GM21447 (cell line): Measurements from ENCODE around the gene RIPOR3.
"Not testable (repeated sequence)": the region's sequence is repeated elsewhere in the genome, so short reads cannot be mapped to it uniquely, and the experiment has no call there.

ENCODE experiments used
- ATAC-seq: cut with Tn5 transposase; IDR thresholded peaks from one replicate; pipeline ENCODE4 v1.9.1; 2021; ENCODE audit not compliant: unreplicated experiment

The RIPOR3 gene

DNA sequence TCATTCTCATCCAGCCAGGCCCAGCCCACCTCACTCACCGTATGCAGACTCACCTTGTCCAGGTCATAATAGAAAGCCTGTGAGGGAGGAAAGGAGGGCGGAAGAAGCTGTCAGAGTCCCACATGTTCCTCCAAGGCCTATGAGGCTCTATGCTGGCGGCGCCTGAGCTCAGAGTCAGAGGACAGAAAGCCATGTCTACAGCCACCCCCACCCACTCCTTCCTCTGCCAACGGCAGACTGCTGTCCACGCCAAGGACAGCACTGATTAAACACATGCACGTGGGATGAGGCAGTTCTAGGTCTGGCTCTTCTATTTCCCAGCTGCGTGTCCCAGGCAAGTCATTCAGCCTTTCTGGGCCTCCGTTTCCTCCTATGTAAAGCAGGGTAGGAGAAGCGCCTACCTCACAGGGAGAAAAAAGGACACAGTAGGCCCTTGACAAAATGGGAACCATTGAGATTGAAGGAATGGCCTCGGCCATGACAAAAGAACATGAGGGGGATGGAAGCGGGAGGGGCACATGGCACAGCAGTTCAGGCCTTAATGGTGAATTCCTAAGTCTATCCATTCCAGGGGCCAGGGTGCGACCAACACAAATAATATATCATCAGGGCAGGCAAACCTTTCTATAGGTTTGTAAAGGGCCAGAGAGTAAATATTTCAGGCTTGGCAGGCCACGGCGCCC, 80.1 kb downstream of the RIPOR3 start:
- no peak for ATAC-seq

DNA sequence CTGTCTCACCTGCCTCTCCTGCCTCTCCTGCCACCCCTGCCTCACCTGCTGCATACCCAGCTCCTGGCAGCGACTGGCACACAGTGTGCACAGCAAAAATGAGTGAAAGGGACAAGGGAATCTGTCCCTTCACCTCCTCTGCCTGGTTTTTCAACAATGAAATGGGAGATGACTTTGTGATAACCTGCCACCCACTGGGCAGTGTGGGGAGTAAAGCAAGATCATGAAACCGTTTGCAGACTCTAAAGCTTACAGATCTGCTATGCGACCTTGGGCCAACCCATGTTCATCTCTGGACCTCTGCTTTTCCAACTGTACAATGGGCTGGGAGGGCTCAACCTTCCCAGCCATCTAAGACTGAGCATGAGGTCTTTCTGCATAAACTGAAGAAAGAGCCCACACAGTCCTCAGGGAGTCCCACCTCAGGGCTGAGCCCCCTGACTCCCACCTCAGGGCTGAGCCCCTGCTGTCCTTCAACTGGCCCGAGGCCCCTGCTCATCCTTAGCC, 81.1 kb downstream of the RIPOR3 start:
- no peak for ATAC-seq

DNA sequence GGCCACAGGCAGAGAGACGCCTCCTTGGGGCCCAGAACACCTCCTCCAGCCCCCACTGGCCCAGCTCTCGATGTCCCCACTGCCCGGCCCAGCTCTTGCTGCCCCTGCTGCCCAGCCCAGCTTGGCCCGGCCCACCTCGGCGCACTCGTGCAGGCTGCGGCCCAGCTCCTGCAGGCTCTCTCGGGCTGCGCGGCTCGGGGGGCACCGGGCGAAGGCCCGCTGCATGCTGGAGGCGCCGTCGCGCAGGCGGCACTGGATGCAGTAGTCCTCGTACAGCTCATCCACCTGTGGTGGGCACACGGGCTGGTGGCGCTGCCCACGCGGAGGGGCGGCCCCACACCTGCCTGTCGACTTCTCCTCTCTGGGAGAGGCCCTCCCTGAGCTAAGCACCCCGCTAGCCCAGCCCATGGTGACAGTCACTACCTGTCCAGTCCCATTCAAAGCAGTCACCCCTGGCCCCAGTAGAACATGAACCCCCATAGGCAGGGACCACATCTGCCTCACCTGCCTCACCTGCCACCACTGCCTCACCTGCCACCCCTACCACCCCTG, 81.8 kb downstream of the RIPOR3 start:
- no peak for ATAC-seq

DNA sequence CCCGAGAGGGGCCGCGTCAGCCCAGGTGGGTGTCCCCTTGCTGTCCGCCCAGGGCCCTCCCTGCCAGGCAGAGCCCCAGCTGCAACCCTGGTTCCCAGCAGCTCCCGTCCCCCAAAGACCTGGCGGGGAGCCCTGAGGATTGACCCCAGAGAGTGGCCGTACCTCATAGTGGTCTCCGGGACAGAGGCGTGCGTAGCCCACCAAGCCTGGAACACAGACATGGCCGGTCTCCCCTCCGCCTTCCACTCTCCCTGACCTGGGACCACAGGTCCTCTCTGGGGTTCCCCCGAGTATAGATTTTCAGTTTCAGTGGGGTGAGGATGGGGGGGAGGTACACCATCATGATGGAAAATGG, 82.6 kb downstream of the RIPOR3 start:
- ATAC-seq = no peak

DNA sequence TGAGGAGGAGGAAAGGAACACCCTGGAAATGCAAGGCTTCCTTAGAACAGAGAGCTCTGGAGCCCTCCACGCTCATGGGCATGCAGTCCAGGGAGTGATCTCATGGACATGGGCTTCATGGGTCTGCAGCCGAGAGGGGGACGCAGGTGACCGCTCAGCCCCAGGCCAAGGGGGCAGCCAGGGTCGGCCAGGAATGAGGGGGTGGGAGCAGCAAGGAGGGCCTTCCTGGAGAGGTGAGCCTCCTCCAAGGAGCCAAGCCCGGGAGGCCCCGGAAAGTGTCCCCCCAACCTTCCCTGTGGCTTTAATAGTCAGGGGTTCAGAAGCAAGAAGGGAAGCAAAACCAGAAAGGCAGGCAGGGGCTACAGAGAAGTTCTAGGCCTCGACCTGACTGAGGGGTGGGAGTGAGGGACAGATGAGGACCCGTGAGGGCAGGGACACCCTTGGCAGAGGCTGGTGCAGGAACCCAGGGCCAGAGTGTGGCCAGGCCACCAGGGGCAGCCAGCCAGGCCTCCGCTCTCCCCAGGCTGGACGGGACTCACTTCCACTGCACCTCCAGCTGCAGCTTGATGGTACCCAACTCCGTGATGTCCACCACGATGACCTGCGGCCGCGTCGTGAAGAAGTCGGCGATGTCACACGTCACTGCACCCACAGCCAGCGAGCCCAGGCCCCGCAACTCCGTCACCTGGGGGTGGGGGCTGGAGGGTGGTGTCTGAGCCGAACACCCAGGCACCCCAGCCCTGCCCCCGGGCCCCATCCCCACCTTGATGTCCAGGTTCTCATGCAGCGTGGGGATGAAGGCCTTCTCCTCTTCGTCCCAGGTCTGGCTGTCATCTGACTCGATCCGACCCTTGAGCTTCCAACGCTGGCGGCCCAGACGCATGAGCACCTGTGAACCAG, 83.2 kb downstream of the RIPOR3 start:
- ATAC-seq = no peak

DNA sequence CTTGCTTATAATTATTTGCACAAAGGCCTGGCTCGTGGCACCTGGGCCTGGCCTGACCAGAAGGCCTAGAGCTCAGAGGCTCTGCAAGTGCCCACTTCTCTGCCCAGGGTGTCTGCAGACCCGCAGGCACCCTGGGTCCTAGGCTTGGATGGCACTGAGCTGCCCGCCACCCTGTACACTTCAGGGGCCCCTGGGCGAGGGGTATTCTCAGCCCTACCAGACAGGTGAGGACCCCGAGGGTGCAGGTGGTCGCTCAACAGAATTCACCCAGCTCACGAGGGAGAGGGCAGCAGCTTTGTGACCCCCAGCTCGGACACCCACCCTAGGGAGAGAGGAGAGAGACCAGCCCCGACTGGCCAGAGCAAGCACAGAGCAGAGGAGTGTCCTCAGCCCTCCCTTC, 83.9 kb downstream of the RIPOR3 start:
- no peak for ATAC-seq

DNA sequence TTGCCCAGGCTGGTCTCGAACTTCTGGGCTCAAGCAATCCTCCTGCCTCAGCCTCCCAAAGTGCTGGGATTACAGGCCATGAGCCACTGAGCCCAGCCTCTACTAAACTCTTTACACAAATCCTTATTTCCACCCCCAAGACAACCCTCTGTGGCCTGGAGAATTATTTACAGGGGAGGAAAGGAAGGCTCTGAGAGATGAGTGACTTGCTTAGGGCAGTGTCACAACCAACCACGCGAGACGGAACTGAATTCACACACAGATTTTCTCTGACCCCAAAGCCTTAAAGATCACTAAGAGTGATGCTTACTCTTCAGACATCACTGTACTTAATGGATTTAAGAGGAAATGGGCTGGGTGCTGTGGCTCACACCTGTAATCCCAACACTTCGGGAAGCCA, 86.2 kb downstream of the RIPOR3 start:
- ATAC-seq = no peak

DNA sequence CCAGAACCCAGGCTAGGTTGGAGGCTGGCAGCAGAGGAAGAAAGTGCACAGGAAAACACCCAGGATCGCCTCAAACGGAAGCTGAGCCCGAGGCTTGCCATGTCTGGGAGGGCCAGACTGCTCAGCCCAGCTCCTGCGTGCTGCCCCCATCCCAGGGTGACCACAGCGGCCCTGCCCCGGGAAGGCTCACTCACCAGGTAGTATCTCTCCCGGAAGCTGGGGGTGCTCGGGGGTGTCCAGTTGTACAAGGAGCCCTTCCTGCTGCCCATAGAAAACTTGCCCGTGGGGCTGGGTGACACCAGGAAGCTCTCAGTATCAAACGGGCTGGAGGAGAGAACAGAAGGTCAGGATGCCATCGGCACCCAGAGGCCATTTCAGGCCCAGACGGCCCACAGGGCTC, 86.9 kb downstream of the RIPOR3 start:
- ATAC-seq = no peak

DNA sequence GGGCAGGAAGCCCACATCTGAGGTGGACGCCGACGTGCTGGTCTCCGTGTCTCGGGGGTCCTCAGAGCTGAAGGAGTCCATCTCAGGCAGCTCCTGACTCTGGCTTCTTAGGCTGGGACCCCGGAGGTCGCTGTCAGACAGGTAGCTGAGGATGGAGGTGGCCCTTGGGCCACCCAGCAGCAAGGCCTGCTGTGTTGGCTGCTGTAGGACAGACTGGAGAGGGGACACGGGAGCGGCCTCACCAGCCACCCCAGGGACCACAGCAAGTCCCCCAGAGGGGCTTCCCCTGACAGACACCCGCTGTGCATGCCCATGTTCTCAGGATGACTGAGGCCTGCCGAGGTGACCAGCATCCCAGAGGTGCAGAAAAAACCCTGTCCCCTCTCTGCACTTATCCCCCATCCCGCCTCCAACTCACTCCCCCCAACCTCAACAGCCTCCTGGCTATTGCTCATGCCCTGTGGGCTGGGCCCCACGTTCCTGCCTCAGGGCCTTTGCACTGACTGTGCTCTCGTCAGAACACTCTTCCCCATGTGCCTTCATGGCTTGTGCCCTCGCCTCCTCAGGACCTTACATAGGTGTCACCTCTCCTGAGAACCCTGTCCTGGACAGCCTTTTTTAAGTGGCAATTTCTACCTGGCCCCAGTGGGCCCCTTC, 88.8 kb downstream of the RIPOR3 start:
- ATAC-seq = no peak

DNA sequence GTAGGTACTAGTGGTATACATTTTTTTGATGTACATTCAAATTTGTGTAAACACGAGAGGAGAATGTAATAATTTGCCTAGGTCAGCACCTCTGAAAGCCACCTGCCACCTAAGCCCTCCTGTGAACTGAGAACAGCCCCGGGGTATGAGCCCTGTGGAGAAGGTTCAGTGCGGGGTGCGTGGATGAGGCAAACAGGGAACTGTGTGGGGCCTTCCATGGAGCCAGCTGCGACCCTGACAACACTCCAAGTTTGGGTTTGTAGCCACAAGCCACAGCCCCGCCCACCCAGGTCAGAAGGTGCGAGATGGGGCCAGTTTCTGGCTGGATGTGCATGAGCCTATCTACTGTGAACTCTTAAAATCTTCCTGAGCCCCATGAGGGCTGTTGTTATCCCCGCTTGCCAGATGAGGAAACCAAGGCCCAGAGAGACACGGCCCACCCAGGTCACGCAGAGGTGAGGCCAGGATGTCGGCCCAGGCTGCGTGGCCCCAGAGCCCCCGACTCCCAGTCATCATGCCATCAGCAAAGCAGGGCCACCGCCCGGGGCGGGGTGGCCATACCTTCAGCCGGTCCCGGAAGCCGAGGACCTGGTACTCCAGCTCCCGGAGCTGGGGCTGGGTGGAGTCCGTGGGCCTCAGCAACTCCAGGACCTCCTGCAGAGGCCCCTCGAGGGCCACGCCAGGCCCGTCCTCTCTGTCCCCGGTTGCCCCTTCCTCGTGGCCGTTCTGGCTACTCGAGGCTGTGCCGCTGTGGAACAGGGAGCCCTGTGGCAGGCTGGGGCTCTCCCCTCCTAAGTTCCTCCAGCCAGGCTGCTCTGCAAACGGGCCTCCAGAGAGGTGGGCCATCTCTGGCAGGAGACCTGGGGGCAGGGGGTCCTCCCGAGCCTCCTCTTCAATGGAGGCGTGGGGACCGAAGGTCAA, 89.6 kb downstream of the RIPOR3 start:
- ATAC-seq = no peak

DNA sequence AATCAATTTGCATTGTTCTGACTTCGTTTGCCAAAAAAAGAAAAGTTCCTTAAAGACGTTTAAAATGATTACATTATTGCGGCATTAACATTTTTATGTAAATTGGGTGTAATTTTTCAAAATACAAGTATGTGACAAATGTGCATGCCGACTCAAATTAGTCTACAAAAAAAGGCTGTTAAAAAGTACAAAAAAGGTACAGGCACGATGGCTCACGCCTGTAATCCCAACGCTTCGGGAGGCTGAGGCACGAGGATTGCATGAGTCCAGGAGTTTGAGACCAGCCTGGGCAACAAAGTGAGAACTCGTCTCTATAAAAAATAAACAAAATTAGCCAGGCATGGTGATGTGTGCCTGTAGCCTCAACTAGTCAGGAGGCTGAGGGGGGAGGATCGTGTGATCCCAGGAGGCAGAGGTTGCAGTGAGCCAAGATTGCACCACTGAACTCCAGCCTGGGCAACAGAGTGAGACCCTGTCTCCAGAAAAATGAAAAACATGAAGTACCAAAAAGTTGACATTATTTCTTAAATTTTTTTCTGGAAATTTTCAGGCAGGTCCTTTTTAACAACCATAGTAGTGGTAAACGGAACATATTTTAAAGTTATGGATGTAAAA, 91.0 kb downstream of the RIPOR3 start:
- ATAC-seq = no peak

DNA sequence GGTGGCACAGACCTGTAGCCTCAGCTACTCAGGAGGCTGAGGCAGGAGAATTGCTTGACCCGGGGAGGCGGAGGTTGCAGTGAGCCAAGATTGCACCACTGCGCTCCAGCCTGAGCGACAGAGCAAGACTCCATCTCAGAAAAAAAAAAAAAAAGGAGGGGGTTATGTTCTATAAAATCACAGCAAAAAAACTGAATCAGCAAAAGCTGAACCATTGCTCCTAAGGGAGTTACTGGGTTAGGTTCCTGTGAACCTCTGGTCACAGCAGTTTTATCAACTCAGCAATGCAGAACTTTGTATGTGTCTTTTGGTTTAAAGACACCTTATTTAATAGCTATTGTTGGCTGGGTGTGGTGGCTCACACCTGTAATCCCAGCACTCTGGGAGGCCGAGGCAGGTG, 92.6 kb downstream of the RIPOR3 start:
- ATAC-seq = not testable (repeated sequence)

DNA sequence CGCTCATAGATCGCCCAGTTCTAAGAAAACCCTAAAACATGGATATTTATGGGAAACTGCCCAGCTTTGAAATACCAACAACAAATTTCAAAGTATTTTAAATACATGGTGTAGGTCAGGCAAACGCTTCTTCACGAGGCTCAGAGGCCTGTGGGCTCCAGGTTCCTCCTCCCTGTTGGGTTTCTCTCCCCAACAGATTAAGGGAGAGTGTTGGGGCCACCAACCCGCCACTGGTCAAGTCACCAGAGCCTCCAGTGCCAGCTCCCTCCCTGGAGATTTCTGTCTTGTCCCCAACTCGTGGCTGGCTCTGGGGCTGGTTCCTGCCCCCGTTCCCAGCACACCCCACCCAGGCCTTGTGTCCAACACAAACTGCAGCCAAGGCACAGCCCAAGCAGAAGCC, 93.3 kb downstream of the RIPOR3 start:
- no peak for ATAC-seq

DNA sequence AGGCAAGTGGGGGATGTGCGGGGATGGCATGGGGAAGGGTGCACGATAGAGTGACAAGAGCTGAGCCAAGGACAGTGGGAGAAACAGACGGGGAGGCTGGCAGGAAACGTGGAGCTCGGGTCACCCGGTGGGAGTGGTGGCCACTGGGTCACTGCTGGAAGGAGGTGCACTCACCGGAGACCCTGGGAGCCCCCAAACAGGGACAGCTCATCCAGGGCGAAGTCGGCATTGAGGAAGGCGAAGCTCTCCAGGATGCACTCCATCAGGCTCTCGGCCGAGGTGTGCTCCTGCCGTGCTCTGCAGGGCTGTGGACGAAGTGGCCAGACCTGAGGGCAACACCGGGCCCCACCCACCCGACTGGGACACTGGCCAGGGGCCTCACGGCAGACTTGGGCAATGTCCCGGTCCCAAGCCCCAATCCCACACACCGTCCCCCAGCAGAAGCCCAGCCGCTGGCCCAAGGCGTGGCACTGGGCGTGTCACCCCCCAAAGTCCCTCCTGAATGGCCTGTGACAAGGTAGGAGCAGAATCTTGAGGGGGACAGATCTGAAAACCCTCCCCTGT, 93.9 kb downstream of the RIPOR3 start:
- ATAC-seq = no peak

DNA sequence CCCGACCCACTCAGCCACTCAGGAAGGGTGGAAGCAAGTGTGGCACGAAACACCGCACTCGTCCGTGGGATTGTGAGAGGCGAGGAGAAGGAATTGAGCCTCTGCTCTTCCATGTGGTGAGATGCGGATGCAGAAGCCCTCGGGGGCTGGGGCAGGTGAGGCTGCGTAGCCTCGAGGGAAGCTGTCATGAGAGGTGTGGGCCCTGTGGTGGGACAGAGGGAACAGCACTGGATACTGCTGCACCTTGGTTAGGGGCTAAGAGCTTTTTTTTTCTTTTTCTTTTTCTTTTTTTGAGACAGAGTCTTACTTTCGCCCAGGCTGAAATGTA, 94.7 kb downstream of the RIPOR3 start:
- no peak for ATAC-seq

DNA sequence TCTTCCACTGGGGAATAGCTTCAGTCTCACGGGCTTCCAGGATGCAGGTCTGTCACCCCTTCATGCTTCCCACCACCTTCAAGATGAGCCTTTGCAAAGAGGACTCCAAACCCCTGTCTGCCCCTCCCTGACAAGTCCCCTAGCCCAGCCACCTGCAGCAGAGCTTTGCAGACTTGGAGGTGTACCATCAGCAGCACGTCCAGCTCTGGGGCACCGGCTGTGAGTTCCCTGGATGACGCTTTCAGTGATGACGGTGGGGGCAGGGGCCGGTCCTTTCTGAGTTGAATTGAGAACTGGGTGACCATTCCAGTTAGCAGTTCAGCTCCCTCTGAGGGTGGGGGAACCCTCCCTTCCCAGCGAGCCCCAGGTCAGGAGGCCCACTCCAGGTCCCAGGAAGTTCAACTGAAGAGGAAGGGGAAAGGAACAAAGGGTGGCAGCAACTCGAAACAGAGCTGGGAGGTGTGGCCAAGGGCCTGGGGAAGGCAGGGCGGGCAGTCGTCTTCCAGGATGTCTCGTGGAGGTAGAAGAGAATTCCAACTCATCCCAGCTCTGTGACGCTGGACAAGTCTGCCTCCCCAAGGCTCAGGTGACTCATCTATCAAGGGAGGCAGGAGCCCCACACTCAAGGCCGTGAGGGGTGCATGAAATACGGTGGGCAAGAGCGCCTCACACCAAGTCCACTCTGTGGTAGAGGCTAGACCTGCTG, 95.2 kb downstream of the RIPOR3 start:
- ATAC-seq = no peak

DNA sequence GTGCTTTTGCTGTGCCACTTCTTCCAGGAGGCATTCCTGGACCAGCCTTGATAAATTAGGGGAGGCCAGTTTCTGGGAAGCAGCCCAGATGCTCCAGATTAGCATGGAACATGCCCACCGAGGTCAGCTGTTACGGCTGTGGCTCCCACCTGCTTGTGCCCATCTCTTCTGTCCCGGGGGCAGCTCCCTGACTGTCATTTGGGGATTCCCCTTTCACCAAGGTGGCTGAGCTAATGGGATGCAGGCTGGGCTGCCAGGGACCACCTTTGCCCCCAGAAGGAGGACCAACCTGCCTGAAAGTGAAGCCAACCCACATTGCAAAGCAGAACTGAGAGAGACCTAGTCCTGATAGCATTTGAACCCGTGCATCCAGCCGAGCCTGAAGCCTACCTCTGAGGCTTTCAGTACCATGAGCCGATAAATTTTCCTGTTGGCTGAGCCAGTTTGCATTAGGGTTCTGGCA, 95.9 kb downstream of the RIPOR3 start:
- no peak for ATAC-seq

DNA sequence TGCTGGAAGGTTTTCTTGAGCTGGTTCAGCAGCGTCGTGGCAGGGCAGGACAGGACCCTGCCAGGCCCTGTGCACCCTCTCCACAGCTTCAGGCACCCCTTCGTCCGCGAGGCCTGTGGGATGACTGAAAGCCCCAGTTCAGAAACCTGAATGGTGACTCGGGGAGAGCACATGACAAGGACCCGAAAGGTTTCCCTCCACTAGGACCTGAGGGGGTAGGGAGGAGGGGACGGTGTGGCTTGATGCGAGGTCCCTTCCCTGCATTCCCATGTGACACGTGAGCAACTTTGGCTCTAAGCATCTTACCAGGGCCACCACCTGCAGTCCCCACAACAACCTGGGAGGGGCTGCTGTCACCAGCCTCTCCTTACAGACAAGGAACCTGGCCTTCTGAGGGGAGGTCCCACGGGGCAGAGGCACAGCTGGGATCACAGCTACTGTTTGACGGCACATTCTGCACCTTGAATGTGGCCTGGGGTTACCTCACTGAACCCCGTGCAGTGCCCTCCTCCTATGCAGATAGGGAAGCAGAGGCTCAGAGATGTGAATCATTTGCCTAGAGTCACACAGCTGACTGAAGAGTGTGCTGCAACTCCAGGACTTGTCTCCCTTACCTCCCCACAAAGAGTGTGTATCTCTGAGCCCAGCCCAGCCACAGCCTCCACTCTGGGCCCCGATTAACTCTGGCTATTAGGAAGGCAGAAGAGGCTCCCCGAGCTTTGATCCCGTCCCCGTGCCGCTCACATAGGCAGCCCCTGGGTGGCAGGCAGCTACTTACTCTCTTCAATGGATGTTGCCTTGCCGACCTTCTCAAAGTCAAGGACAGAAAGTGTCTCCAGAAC, 96.5 kb downstream of the RIPOR3 start:
- ATAC-seq = no peak
